Purkinje cell (primary cell): Measurements from ENCODE around the gene CPLX1. TPM values are rescaled to one million over a fixed set of nuclear protein-coding genes. Genes with fewer than 3 reads are reported as not detected.

ENCODE experiments used
- polyA plus RNA-seq: library from polyadenylated mRNA; unstranded; fragments of >200 nt; fragmentation: Nextera tagmentation; gene quantifications from 2 replicates; pipeline ENCODE4 v1.2.1, GENCODE V29; 2014

The CPLX1 gene
- polyA plus RNA-seq: 6.8 and 7.8 TPM in 2 replicates

GRCh38 chr4:825971-826330 is at the start of gene CPLX1:
Gene CPLX1, minus strand, starts transcription at chr4:826129. Its CDS starts 1,607 bp downstream, at chr4:824522.

Other genes starting within 250 kb of the CPLX1 start
- gene TMEM271, start 249.8 kb downstream of the CPLX1 start, polyA plus RNA-seq: 2.7 TPM in 1 of 2 replicates, not detected in the other
- 0.53 and 1.2 TPM in 2 replicates for gene PDE6B, start 200.6 kb downstream of the CPLX1 start, polyA plus RNA-seq
- 1,728 and 2,284 TPM in 2 replicates for gene ATP5ME, start 151.9 kb downstream of the CPLX1 start, polyA plus RNA-seq
- 3.8 and 15.0 TPM in 2 replicates for gene MYL5, start 151.6 kb downstream of the CPLX1 start, polyA plus RNA-seq
- gene SLC49A3, start 137.0 kb downstream of the CPLX1 start, polyA plus RNA-seq: not detected in 2 replicates
- 7.7 and 9.9 TPM in 2 replicates for gene PCGF3, start 120.3 kb downstream of the CPLX1 start, polyA plus RNA-seq
- 4.9 and 6.9 TPM in 2 replicates for gene GAK, start 106.2 kb upstream of the CPLX1 start, polyA plus RNA-seq
- gene TMEM175, start 106.3 kb upstream of the CPLX1 start, polyA plus RNA-seq: 9.4 and 9.9 TPM in 2 replicates
- gene DGKQ, start 147.4 kb upstream of the CPLX1 start, polyA plus RNA-seq: 0.47 and 0.91 TPM in 2 replicates
- 0.25 and 0.30 TPM in 2 replicates for gene IDUA, start 160.9 kb upstream of the CPLX1 start, polyA plus RNA-seq
- 1.3 TPM in 1 of 2 replicates, not detected in the other for gene SLC26A1, start 167.3 kb upstream of the CPLX1 start, polyA plus RNA-seq
- gene FGFRL1, start 185.5 kb upstream of the CPLX1 start, polyA plus RNA-seq: 0.74 and 0.75 TPM in 2 replicates